ENCODE data around the gene AKNA. TPM values are rescaled to one million over a fixed set of nuclear protein-coding genes. Genes with fewer than 3 reads are reported as not detected.

The AKNA gene
- total RNA-seq, 1 donor from 2014 or later, result 297 TPM

DNA sequence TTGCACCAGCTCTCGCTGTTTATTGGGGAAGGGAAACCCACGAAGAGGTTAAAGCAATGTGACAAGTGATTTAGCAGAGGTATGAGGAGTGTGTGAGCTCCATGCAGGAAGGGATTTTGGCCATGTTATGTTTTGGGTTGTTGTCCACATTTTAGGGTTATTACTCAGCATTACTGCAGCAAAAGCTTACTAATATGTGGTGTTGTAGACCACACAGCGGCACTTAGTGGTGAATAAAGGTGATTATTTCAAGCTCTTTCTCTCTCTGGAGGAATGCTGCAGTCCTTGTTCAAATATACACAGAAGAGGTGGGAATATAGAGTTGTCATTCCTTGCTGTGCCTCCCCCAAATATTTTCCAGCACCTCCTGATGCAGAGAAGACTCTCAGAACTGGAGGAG is 29.7 kb upstream of the AKNA start:
- intact Hi-C loops (cut with micrococcal nuclease), result no loop called here

- intact Hi-C loops (cut with micrococcal nuclease), result no loop called here
Measured at GRCh38 chr9:114416906-114417305, 29.1 kb upstream of the AKNA start.

DNA sequence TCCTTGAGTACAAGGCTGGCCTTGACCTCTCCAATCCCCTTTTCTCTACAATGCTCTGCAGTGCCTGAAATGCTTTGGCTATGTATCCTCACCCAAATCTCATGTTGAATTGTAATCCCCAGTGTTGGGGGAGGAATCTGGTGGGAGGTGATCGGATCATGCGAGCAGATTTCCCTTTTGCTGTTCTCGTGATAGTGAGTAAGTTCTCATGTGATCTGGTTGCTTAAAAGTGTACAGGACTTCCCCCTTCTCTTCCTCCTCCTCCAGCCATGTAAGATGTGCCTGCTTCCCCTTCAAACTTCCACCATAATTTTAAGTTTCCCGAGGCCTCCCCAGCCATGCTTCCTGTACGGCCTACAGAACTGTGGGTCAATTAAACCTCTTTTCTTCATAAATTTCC is 28.5 kb upstream of the AKNA start:
- intact Hi-C loops (cut with micrococcal nuclease), result no loop called here

DNA sequence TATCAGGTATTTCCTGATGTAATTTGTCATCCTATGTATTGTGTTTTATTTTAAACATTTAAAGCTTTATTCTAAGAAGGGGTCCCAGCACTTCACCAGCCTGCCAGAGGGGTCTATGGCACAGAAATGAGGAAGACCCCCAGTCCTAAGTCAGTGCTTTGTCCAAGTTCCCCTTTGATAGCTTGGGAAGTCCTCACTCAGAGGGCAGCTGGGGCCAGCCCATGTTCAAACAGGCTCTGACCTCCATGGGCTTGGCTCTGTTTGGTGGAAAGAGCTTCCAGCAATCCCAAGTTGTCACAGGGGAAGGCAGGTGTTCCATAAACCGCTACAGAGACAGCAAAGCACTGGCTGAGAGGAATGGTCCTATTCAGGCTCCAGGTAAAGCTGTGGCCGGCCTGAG is 26.6 kb upstream of the AKNA start:
- intact Hi-C loops (cut with micrococcal nuclease), result no loop called here

DNA sequence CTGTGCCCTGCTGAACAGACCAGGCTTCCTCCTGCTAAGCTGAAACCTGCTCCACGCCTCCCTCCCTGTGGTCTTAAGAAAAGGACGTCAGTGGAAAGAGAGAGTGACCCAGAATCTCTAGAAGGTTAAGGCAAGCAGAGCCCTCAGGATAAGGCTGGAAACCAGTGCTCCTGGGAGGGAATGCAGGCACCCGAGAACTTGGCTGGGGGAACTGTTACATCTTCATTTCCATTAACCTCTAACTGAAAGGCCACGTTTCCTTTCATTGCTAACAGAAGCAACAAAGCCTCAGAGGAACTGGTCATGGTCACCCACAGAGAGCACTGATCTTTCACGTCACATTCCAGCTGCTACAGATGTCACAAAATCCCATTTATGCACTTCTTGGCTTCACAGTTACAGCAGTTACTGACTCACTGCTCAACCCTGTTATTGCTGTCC is 26.1 kb upstream of the AKNA start:
- intact Hi-C loops (cut with micrococcal nuclease), result no loop called here

- intact Hi-C loops (cut with micrococcal nuclease), result no loop called here
Measured at GRCh38 chr9:114412048-114412683, 24.4 kb upstream of the AKNA start.

GRCh38 chr9:114411452-114411851 is 23.7 kb upstream of the AKNA start:
- intact Hi-C loops (cut with micrococcal nuclease), result no loop called here

- intact Hi-C loops (cut with micrococcal nuclease), result no loop called here
Measured at GRCh38 chr9:114410910-114411309, 23.1 kb upstream of the AKNA start.

- intact Hi-C loops (cut with micrococcal nuclease), result no loop called here
Measured at GRCh38 chr9:114409842-114410241, 22.1 kb upstream of the AKNA start.

- intact Hi-C loops (cut with micrococcal nuclease), result no loop called here
Measured at GRCh38 chr9:114409103-114409780, 21.5 kb upstream of the AKNA start.

- intact Hi-C loops (cut with micrococcal nuclease), result no loop called here
Measured at GRCh38 chr9:114408645-114409044, 20.9 kb upstream of the AKNA start.

DNA sequence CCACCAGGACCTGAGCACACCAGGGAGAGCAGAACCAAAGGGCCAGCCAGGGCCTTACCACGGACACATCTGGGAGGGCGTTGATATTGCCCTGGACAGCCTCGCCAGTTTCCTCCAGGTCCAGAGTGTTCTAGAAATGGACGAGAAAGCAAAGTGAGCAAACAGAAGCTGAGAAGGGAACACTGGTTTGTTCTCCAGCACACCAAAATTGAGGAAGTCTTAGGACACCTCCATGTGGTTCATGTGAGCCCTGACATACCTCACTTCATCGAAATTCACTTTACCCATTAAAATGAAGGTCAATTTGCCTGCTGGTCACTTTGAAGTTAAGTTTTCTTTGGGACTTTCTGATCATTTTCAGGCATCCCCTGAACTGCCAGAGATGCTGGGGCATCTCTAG is 20.1 kb upstream of the AKNA start:
- intact Hi-C loops (cut with micrococcal nuclease), result no loop called here

- intact Hi-C loops (cut with micrococcal nuclease), result no loop called here
Measured at GRCh38 chr9:114406441-114406840, 18.7 kb upstream of the AKNA start.

GRCh38 chr9:114405294-114406034 is 17.7 kb upstream of the AKNA start:
- intact Hi-C loops (cut with micrococcal nuclease), result loop anchor here (1.0 kb wide), 4 partner anchors 82 to 609 kb away; no protein-coding TSS in a partner anchor

- intact Hi-C loops (cut with micrococcal nuclease), result no loop called here
Measured at GRCh38 chr9:114404531-114404930, 16.7 kb upstream of the AKNA start.

DNA sequence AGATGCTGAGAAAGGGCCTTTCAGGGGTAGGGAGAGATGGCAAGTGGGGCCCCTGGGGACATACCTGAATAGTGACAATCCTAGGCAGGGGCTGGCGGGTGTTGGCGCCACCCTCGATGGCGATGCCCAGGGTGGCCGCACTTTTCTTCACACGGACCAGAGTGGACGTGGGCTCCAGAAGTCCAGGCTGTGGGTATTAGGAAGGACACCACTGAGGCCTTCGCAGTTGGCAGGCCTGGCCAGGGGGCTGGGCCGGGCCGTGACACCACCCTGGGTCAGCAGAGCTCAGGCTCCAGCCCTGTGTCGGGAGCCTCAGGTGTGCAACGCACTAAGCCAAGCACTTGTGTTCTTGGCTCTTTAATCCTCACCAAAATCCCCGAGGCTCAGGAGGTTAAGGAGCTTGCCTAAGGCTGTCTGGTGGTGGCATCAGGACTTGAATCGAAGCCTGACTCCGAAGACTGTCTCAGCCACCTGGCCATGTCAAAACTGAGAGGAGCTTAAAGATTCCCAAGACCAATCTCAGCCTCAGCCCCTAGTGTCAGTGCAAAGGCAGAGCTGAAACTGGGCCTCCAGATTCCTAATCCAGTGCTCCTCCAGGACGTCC is 15.5 kb upstream of the AKNA start:
- intact Hi-C loops (cut with micrococcal nuclease), result no loop called here

DNA sequence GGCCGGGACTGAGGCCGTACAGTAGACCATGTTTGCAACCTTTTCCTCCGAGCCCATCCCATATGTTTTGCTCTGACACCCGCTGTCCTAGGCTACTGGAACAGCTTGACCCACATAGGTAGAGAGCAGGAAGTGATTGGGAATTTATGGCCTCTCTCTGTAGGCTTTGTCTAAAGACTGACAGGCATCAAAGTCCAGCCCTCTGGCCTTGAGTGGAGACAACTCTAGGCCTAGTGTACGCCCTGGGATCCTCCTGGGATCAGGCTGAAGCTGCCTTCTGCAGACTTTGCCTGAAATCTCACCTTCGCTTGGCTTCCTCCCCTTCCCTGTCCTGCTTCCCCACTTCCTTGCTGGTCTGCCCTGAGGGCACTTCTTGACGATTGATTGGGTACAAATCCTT is 13.6 kb upstream of the AKNA start:
- intact Hi-C loops (cut with micrococcal nuclease), result no loop called here

- intact Hi-C loops (cut with micrococcal nuclease), result no loop called here
Measured at GRCh38 chr9:114400772-114401171, 13.0 kb upstream of the AKNA start.

DNA sequence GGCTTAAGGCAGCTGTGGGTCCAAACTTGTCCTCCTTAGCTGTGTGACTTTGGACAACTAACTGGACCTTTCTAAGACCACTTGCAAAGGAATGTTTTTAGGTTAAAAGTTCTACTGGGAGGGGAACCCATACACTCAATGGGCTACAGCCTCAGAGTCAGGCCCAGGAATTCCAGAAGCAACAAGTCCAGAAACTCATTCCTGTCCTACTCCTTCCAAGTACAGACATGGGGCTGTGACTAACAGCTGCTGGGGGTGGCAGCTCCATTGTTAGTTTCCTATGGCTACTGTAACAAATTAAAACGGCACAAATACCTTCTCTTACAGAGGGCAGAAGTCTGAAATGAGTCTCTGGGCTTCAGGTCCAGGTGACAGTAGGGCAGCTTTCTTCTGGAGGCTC is 12.4 kb upstream of the AKNA start:
- intact Hi-C loops (cut with micrococcal nuclease), result no loop called here

GRCh38 chr9:114399381-114399780 is 11.6 kb upstream of the AKNA start:
- intact Hi-C loops (cut with micrococcal nuclease), result no loop called here

- intact Hi-C loops (cut with micrococcal nuclease), result loop anchor here (1.0 kb wide), 4 partner anchors 10 to 107 kb away; partner anchors contain the start of gene WHRN
Measured at GRCh38 chr9:114397848-114398605, 10.2 kb upstream of the AKNA start.
